KG1 (cell line): ENCODE results near the gene ANKRD66.
"Not testable (repeated sequence)": the region's sequence is repeated elsewhere in the genome, so short reads cannot be mapped to it uniquely, and the experiment has no call there.

Experiments
- DNase-seq: peaks from one replicate; lab custom pipeline; 2025; lab: John Stamatoyannopoulos, UW

Gene ANKRD66

DNA sequence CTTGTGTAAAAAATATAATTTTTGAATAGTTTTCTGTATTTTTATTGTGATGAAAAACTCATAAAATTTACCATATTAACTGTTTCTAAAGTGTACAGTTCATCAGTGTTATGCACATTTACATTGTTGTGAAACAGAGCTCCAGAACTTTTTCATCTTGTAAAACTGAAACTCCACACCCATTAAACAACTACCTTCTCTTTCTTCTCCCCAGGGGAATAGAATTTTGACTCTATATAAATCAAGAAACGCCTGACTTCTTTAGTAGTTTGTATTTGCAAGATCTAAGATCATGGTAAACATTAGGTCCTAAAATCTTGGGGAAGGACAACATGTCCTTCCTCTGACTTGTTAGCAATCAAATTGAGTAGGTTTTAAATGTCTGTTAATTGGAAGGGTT lies 9.1 kb downstream of the ANKRD66 start:
- no peak for DNase-seq

DNA sequence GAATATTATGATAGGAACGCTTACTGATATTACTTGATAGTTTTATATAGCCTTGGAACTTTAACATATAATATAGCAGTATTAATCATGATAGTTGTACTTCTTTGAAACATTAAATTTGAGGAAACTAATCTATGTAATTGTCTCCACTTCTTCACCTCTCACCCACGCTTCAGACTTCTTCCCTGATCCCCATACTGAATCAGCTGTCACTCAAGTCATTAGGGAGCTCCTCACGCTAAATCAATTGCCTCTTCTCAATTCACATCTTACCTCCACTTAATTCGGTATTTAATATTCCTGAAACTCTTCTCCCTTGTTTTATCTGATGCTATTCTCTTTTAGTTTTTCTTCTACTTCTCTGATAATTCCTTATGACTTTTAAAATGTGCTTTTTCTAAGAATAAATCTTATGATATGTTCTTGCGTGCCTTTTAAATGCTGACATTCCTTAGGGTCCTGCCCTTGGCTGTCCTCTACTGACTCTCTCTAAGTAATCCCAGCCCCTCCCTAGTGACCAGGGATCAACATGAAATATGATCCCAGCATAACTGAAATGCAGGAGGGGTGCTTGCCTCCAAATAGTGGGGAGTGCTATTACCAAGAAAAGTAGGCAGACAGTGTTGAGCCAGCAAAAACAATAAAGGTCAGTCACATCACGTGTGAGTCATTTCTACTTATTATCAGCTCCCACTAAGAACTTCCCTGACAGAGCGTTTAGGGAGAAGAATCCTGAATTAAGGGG lies 9.9 kb downstream of the ANKRD66 start:
- no peak for DNase-seq

DNA sequence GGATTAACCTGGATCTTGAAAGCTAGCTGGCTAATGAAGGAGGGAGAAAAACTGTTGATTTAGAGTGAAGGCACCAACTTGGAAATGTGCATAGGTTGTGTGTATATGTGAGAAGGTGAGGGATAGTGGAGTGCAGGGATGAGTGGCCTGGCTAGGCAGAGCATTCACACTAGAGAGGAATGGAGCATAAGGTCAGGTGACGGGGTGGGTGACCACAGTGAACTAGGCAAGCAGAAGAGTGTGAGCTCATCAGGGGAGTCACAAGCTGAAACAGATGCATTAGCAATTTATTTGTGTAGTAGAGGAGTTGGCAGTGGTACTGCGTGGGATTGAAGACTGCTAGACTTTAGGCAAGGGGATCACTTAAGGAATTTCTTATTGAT lies 10.5 kb downstream of the ANKRD66 start:
- DNase-seq, result no peak

DNA sequence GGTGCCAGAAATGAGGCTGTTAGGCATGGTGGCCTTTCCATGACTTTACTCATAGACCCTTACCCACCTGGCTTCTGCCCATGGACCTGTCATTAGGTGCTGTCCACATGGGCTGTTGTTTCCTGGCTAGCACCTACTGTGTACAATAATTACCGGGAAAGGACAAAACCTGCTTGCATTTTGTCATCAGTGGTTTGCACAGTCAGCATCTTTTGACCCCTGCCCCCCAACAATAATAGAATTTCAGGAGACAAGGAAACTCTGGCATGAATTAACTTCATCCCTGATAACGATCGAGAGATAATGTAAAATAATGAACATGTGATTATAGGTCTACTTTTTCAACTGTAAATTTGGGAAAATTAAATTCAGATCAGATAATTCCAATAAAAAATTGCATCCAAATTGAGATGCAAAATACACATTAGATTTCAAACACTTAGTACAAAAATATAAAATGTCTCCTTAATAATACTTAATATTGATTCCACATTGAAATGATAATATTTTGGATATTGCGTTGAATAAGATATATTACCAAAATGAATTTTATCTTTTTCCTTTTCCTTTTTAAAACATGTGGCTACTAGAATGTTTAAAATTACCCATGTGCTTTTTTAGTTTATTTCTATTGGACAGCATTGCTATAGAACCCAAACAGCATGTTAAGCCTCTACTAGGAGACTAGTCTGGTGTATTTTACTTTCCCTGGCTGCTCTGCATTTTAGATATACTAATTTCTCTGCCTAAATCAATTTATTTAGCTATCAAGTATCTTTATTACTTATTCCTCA lies 12.4 kb downstream of the ANKRD66 start:
- DNase-seq, result no peak

DNA sequence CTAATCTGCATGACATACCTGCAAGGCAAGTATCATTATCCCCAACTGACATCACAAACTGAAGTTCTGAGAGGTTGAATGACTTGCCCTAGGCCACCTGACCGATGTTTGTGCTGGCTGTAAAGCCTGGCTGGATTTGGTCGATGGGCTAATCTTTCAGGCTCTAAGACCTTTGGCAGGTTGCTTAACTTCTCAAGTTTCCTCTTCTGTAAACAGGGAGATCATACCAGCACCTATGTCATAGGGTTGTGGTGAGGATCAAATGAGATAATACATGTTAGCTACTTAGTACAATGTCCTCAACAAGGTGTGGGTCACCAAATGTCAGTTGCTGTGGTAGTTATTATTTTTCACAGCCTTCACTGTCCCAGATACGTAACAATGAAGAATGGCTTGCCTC lies 14.2 kb downstream of the ANKRD66 start:
- DNase-seq, result no peak

DNA sequence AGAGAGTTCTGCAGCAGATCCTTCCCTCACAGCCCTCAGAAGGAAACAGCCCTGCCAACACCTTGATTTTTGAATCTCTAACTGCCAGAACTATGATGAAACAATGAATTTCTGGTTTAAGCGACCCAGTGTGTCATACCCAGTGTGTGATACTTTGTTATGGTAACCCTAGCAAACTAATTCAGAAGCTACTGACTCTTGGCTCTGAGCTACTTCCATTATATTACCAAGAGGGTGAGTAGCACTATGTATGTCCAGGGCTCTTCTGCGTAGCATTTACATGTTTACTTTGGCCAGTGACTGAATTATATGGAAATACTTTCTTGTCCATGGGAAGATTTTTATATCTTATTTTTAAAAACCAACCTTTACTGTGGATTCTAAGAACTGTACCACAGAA lies 16.7 kb downstream of the ANKRD66 start:
- no peak for DNase-seq

DNA sequence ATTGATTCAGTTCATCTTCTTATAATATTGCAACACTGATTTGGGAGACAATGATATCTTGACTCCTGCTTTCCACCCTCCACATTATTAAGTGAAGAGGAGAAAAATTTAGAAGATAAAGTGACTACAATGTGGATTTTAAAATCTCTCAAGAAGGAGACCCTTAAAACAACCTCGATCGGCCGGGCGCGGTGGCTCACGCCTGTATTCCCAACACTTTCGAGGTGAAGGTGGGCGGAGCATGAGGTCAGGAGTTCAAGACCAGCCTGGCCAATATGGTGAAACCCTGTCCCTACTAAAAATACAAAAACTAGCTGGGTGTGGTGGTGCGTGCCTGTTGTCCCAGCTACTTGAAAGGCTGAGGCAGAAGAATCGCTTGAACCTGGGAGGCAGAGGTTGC lies 17.5 kb downstream of the ANKRD66 start:
- DNase-seq, result not testable (repeated sequence)

DNA sequence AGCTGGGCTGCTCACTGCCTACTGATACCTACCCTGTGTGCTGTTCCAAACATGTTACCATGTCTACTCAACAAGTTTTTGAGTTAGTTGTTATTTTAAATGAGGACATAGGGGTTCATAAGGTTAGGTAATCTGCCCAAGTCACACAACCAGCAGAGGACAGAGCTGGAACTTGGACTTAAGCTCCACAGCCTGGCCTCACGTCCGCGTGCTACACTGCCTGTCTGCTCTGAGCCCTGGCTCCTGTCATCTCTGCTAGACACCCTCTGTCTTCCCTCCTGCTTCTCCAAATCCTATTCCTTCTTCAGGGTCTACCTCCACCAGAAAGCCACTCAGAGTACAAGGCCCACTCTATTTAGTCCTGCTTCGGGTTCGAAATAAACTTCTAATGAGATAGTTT lies 18.2 kb downstream of the ANKRD66 start:
- no peak for DNase-seq

DNA sequence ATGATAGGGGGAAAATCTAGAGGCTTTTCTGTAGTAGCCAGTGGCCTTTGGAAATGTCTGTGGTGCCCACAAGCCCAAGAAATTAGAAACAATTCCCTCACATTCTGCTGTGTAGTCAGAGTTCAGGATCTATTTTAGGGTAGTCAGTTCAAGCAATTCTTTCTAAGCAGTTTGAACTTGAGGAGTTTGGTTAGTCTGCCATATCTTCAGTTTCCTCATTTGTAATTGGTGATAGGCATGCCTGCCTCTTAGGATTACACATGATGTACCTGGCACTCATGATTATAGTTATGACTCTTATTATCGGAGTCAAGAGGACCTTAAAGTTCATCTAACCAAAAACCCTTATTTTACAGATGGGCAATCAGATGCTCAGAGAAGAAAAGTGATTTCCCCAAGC lies 25.3 kb downstream of the ANKRD66 start:
- DNase-seq, result no peak

DNA sequence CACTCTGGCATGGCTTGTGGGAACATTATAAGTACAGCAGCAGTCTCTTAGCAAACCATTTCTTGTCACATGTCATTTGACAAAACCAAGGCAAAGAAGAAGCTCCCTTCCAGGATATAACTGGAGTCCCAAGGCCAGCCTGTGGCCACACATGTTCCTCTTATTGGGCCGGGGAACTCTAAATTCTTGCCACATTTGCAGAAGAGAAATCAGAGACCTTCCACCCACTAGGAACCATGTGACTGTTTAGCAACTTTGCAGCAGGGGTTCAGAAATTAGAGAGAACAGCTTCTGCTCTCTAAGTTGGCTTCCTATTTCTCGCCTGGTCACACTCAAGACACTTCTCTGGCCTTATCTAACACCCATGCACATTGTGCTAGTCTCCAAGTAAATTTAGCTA lies 26.0 kb downstream of the ANKRD66 start:
- DNase-seq, result peak; percentile 32

DNA sequence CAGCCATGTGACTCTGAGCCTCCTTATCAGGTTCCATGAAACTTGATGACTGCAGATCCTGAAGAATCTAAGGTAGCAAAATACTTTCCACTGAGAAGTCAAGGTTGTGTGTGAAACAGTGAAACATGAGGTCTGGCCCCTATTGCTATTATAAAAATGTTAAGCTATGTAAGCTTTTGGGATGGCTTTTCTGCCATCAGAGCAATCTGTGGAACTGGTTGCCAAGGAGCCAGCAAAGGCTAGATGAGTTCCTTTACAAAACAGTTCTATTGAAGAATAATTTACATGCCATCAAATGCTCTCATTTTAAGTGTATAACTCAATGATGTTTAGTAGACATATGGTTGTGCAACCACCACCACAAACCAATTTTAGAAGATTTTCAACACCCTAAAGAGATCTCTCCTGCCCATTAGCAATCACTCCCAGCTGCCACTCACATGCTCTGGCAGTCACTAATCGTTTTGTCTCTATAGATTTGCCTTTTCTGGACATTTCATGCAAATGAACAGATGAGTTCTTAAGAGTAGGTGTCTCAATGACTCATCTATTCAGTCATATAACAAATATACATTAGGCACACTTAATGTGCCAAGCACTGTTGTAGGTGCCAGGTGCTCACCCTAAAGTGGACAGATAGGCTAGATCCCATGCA lies 26.6 kb downstream of the ANKRD66 start:
- DNase-seq, result no peak

DNA sequence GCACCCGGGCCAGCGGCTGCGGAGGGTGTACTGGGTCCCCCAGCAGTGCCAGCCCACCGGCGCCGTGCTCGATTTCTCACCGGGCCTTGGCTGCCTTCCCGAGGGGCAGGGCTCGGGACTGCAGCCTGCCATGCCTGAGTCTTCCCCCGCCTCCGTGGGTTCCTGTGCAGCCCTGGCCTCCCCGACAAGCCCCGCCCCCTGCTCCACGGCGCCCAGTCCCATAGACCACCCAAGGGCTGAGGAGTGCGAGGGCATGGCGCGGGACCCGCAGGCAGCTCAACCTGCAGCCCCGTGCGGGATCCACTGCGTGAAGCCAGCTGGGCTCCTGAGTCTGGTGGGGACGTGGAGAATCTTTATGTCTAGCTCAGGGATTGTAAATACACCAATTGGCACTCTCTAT lies 28.0 kb downstream of the ANKRD66 start:
- not testable (repeated sequence) for DNase-seq

DNA sequence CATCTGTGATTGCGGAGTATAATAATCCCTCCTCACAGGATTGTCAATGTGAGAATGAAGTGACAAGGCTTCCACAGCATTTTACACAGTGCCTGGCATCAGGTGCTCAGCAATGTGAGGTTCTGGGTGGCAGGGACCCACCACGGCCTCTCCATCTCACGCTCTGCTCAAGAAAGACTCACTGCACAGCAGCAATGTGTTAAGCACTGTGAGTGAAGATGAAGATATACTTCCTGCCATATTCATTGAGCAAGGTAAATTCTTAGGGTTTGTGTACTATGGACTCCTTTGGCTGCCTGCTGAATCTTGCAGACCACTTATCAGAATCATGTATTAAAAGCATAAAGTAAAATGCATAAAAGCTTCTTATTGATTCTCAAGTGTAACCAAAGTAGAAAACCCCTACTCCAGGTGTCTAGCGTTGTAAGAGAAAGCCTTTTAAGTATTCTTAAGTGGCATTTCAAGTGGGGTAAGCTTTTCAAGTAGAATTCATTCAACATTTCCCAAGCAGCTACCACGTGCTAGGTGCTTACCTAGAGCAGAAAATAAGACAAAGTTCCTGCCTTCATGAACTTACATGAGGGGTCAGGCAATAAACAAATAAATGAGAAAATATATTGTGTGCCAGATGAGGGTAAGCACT lies 29.5 kb downstream of the ANKRD66 start:
- no peak for DNase-seq

DNA sequence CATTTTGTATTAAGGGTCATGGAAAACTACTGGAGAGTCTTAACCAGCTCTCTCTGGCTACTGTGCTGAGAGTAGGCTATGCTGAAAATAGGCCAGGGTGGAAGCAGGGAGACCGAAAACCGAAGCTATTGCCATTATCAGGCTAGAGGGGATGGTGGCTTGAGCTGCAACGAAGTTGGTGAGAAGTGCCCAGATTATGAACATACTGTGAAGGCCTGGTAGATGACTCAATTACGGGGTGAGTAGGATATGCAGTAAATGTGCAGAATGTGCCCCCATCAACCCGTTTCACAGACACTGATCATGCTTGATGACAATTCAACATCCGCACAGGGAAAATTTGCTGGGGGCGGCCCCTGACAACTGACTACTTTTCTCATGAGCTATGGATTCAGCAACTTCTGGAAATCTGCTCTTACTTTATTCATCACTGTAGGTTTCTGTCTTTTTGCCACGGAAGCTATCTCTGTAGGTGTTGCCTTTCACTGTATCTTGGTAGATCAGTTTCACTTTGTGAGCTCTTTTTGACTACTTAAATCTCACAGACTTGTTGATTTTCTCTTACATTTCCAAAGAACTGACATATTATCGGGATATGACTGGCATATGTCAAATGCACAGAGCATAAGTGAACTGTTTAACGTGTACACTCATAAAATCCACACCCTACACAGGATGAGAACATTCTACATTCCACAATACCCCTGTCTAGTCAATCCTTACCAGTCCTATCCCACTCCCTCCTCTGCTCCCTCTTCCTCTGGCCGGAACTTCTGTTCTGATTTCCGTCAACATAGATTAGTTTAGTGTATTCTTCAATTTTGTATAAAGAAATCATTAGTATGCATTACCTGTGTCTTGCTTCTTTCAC lies 31.0 kb downstream of the ANKRD66 start:
- DNase-seq, result no peak

DNA sequence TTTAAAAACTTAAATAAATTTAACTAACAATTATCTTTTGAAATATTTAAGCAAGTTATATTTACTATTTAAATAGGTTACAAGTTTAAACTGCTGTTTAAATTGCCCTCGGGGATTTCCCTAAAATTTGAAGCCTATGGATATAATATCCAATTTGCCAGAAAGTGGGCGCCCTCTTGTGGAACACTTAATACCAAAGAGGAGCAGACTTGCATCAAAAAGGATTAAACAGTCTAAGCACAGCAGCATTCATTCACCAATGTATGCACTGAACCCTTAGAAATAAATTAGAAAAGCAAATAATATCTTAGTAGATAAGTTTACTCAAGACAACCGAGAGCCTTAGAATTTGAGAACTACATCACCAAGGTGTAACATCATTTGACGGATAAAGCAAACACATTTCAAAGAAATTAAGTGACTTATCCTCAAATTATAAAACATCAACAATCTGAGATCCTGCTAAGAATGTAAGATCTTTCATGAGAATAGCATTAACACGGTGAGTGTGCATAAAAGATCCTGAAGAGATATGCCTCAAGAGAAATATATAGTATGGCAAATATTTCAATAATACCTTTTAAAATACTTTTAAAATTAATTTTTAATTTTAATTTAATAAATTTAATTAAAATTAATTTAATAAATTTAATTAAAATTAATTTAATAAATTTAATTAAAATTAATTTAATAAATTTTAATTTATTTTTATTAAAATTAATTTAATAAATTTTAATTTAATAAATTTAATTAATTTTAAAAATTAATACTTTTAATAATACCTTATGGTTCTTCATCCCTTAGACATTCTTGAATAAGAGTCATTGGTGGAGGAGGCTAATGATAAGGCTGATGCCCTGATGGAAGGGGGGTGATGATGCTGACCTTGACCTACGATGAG lies 35.0 kb downstream of the ANKRD66 start:
- DNase-seq, result peak; percentile 4

DNA sequence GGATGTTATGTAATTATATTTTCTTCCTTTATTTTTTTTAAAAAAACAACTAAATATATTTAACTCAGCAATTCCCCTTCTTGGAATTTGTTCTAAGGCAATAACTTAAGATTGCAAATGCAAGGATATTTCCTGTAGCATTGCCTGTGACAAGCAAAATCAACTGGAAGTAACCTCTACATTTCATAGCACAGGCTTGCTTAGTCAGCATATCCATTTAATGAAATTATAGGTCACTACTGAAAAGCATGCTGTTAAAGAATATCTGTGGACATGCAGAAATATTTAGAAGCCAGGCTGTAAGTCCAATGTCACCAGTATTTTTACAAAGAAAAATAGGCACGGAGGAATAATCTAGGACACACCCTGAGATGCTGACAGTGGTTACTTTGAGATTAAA lies 37.8 kb downstream of the ANKRD66 start:
- no peak for DNase-seq

DNA sequence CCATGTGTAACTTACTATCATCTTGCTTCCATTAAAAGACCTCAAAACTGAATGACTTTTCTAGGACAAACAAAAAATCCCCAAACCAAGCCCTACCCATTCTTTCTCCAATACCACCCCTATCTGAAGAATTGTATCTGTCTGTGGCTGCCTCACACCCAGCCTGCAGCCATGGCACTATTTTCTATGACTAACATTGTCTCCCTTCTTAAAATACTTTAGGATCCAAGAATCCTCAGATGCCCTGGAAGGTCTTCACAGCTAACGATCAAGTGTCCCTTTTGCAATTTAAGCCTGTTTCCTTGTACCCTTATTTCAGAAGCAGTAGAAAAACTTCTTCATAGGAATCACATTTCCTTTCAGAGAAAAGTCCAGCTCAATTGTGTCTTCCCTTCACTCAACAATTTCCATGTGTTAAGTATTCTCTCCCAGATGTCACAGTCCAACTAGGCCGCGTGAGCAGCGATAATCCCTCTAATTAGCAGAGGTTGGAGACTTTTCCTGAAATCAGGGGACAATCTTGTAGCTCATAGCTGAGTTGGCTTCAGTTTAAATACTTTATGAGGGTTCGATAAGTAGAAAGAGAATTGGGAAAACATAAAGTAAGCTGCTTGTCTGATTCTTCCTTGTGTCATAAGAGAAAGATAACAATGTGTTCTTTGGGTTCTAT lies 41.3 kb downstream of the ANKRD66 start:
- no peak for DNase-seq

DNA sequence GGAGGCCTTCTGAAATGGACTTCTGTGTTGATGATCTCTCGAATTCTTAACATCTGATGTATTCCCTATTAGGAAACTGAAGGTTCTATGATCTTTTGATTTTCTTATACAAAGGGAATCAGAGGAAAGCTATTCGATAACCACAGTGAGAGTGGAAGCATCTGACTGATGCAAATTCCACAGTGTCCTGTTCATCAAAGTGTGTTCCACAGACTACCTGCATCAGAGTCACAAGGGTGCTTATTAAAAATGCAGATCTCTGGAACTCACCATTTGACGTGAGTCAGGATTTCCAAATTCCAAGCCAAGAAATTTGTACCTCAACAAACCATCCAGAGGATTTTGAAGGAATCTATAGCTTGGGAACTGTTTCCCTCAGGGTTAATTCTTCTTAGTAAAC lies 42.1 kb downstream of the ANKRD66 start:
- no peak for DNase-seq

DNA sequence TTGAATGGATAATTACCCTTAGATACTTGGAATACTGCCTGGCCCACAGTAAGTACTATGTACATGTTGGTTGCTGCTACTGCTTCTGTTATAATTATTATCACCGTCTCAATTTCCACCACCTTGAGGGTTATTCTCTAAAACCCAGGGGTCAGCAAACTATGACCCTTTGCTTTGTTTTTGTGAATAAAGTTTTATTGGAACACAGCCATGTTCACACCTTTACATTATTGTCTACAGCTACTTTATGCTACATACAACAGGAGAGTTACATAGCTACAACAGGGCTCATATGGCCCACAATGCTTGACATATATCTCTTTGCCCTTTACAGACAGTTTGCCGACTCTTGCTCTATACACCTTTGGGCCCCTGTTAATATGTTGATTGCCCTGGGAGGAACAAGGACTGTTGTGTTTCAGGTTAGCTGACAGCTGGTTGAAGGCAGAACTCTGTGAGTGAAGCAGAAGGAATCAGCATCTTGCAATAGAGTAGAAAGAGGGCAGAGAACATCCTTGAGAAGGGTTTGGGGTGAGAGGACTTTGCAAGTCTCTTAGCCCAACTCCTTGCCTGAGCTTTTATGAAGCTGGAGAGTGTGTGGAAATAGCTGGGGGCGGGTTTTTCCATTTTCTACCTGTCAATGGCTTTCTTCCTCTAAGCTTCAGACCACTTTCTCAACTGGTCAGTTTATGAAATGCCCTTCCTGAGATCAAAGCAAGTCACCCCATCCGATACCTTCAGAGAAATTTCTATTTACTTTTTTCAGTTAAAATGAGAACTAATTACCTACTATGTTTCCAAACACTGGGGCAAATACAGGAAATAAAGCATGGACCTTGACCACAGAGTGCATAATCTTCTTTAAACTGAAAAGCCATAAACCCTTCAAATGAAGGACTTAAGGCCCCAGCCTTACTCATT lies 43.0 kb downstream of the ANKRD66 start:
- no peak for DNase-seq
